Loucy (cell line): ENCODE measurements around the gene DSE.

Experiments used
- CTCF ChIP-seq: fragments of 200-600 bp; sonication (generic); conservative IDR thresholded peaks from 2 replicates; pipeline ENCODE4 v1.5.1; 2014; ENCODE audit warnings: mild to moderate bottlenecking, antibody characterized with exemption, low read length
- EZH2phosphoT487 ChIP-seq: fragments of 200-600 bp; IDR thresholded peaks from 2 replicates; pipeline ENCODE4 v1.6.1; 2018; ENCODE audit warnings: antibody characterized with exemption, mild to moderate bottlenecking, moderate library complexity, borderline replicate concordance

- no peak for TF ChIP-seq CTCF
- TF ChIP-seq EZH2phosphoT487 = no peak
Measured at GRCh38 chr6:116389357-116389756, 18.6 kb downstream of the DSE start.
